ENCODE measurements around the gene CDX1.

Gene CDX1

GRCh38 chr5:150144879-150145278, 21.7 kb upstream of the CDX1 start:
- DNase-seq (ENCODE audit: low read depth in 2 of 3, low spot score in 1 of 3): no peak

- DNase-seq (ENCODE audit: low read depth in 2 of 3, low spot score in 1 of 3): no peak
These were observed 20.3 kb upstream of the CDX1 start for GRCh38 chr5:150146235-150146634.

- no peak for DNase-seq (ENCODE audit: low read depth in 2 of 3, low spot score in 1 of 3)
These were observed 19.5 kb upstream of the CDX1 start for GRCh38 chr5:150146862-150147601.

GRCh38 chr5:150147670-150148069, 18.9 kb upstream of the CDX1 start:
- DNase-seq (ENCODE audit: low read depth in 2 of 3, low spot score in 1 of 3): no peak

GRCh38 chr5:150148117-150148927, 18.3 kb upstream of the CDX1 start:
- DNase-seq (ENCODE audit: low read depth in 2 of 3, low spot score in 1 of 3): no peak

GRCh38 chr5:150149618-150150017, 17.0 kb upstream of the CDX1 start:
- no peak for DNase-seq (ENCODE audit: low read depth in 2 of 3, low spot score in 1 of 3)

GRCh38 chr5:150152636-150153462, 13.7 kb upstream of the CDX1 start:
- no peak for DNase-seq (ENCODE audit: low read depth in 2 of 3, low spot score in 1 of 3)

GRCh38 chr5:150153483-150153882, 13.1 kb upstream of the CDX1 start:
- no peak for DNase-seq (ENCODE audit: low read depth in 2 of 3, low spot score in 1 of 3)

- no peak for DNase-seq (ENCODE audit: low read depth in 2 of 3, low spot score in 1 of 3)
These were observed 12.5 kb upstream of the CDX1 start for GRCh38 chr5:150153957-150154617.

- DNase-seq (ENCODE audit: low read depth in 2 of 3, low spot score in 1 of 3): no peak
These were observed 11.9 kb upstream of the CDX1 start for GRCh38 chr5:150154618-150155128.

GRCh38 chr5:150155258-150156026, 11.1 kb upstream of the CDX1 start, which contains the start of gene PDGFRB:
Gene PDGFRB, minus strand, starts transcription at chr5:150155845. Its CDS starts 18,798 bp downstream, at chr5:150137047.
- no peak for DNase-seq (ENCODE audit: low read depth in 2 of 3, low spot score in 1 of 3)

GRCh38 chr5:150156027-150156368, 10.6 kb upstream of the CDX1 start:
- DNase-seq (ENCODE audit: low read depth in 2 of 3, low spot score in 1 of 3): no peak

GRCh38 chr5:150156540-150156939, 10.0 kb upstream of the CDX1 start:
- no peak for DNase-seq (ENCODE audit: low read depth in 2 of 3, low spot score in 1 of 3)

GRCh38 chr5:150157168-150157567, 9.4 kb upstream of the CDX1 start:
- no peak for DNase-seq (ENCODE audit: low read depth in 2 of 3, low spot score in 1 of 3)

- no peak for DNase-seq (ENCODE audit: low read depth in 2 of 3, low spot score in 1 of 3)
These were observed 8.2 kb upstream of the CDX1 start for GRCh38 chr5:150158170-150158949.

GRCh38 chr5:150159031-150159430, 7.5 kb upstream of the CDX1 start:
- no peak for DNase-seq (ENCODE audit: low read depth in 2 of 3, low spot score in 1 of 3)

- no peak for DNase-seq (ENCODE audit: low read depth in 2 of 3, low spot score in 1 of 3)
These were observed 6.8 kb upstream of the CDX1 start for GRCh38 chr5:150159741-150160179.

- no peak for DNase-seq (ENCODE audit: low read depth in 2 of 3, low spot score in 1 of 3)
These were observed 6.0 kb upstream of the CDX1 start for GRCh38 chr5:150160448-150161081.
